Lower leg skin (tissue), 4 donors: Measurements from ENCODE around the gene PLP2. TPM values are rescaled to one million over a fixed set of nuclear protein-coding genes. Genes with fewer than 3 reads are reported as not detected.

Experiments used
- DNase-seq, 2 donors: peaks; one replicate each; pipeline ENCODE4 v3.0.0-alpha.2; 2019; ENCODE audit warnings: low spot score in 2 of 2
- H3K4me3 ChIP-seq: fragments of 200-600 bp; sonication (generic); 2 replicates; pipeline ENCODE4 v1.5.1; 2017; ENCODE audit warnings: mild to moderate bottlenecking, low read depth; ENCODE audit not compliant: poor library complexity, severe bottlenecking
- CTCF ChIP-seq, 3 donors: fragments of 450-650 bp; IDR thresholded peaks; one replicate each; pipeline ENCODE4 v1.5.1; 2016; ENCODE audit warnings: antibody characterized with exemption in 3 of 3, mild to moderate bottlenecking in 3 of 3, moderate library complexity in 2 of 3
- POLR2A ChIP-seq, 2 donors: fragments of 450-650 bp; IDR thresholded peaks; one replicate each; pipeline ENCODE4 v1.6.1; 2016 to 2017; ENCODE audit warnings: antibody characterized with exemption in 2 of 2, mild to moderate bottlenecking in 1 of 2, moderate library complexity in 1 of 2
- WGBS, 2 donors: methylation state at CpG; one replicate each; pipeline ENCODE4 v1.1.5; 2018; 5-methylcytosine and 5-hydroxymethylcytosine counted together
- intact Hi-C: fragments of 100-400 bp; cut with DNase I; formaldehyde crosslinking; loops from one replicate; pipeline ENCODE4 v1.15.0; 2023; ENCODE audit warnings: low total_unique reads
- total RNA-seq, 4 donors: library from RNA; depleted of rRNA; stranded (reverse); fragments of >200 nt; gene quantifications; one replicate each; pipeline ENCODE4 v1.1.0, GENCODE V29; 2016

The PLP2 gene
- total RNA-seq, 4 donors from 2014 or later: 126 to 132 (median 130) TPM

- DNase-seq: no peak
- no peak overlapping the region for H3K4me3 ChIP-seq
- 63 to 74% methylated on average over 13 to 16 of the region's 18 CpGs for WGBS, 2 donors
- intact Hi-C loops: no loop called here
- TF ChIP-seq CTCF (IDR thresholded peaks at IDR 0.05): no peak
- TF ChIP-seq POLR2A (IDR thresholded peaks at IDR 0.05): no peak
Measured at GRCh38 chrX:49183701-49184281, 12.1 kb downstream of the PLP2 start.

- peak; percentile 91 to 98 for DNase-seq
- TF ChIP-seq POLR2A (IDR thresholded peaks at IDR 0.05) (no peak), CTCF (IDR thresholded peaks at IDR 0.05) (no peak)
- WGBS, 2 donors: 2 to 37% methylated on average over 27 to 46 of the region's 46 CpGs
- intact Hi-C loops: no loop called here
- H3K4me3 ChIP-seq: no peak overlapping the region
Measured at GRCh38 chrX:49184294-49185281, 12.9 kb downstream of the PLP2 start.

GRCh38 chrX:49186125-49187027, 14.7 kb downstream of the PLP2 start, which contains the start of gene PRICKLE3:
Gene PRICKLE3 (minus strand): TSS chrX:49186373. CDS start chrX:49186297, 76 bp downstream.
- TF ChIP-seq POLR2A (IDR thresholded peaks at IDR 0.05): no peak
- TF ChIP-seq CTCF (IDR thresholded peaks at IDR 0.05): no peak
- DNase-seq: peak; percentile 69 to 95
- intact Hi-C loops: no loop called here
- H3K4me3 ChIP-seq: peak within 1 kb of the TSS; percentile 38
- 18 to 44% methylated on average over 11 to 52 of the region's 62 CpGs for WGBS, 2 donors

- DNase-seq: no peak
- intact Hi-C loops: no loop called here
- no peak for TF ChIP-seq POLR2A (IDR thresholded peaks at IDR 0.05)
- no peak for TF ChIP-seq CTCF (IDR thresholded peaks at IDR 0.05)
- WGBS, 2 donors: 30 to 45% methylated on average over 13 to 15 of the region's 15 CpGs
- no peak overlapping the region for H3K4me3 ChIP-seq
Measured at GRCh38 chrX:49187028-49187394, 15.3 kb downstream of the PLP2 start.

- 48 to 69% methylated on average over 10 of the region's 10 CpGs for WGBS, 2 donors
- no peak overlapping the region for H3K4me3 ChIP-seq
- TF ChIP-seq CTCF (IDR thresholded peaks at IDR 0.05) (no peak), POLR2A (IDR thresholded peaks at IDR 0.05) (no peak)
- DNase-seq: no peak
- intact Hi-C loops: no loop called here
Measured at GRCh38 chrX:49187526-49187925, 15.8 kb downstream of the PLP2 start.
